H9 (cell line): Measurements from ENCODE around the gene BCAS1. TPM values are rescaled to one million over a fixed set of nuclear protein-coding genes. Genes with fewer than 3 reads are reported as not detected.

Source experiments
- DNase-seq: peaks from one replicate; pipeline ENCODE4 v3.0.0-alpha.2; 2017
- H2AFZ ChIP-seq: one replicate; pipeline ENCODE4 v1.6.1; 2013; ENCODE audit warnings: mild to moderate bottlenecking, low read length, control low read depth, moderate library complexity
- H2AK5ac ChIP-seq: 2 replicates; pipeline ENCODE4 v1.6.1; 2013; ENCODE audit warnings: low read length, control low read depth, mixed read lengths; ENCODE audit not compliant: insufficient read length
- H2BK120ac ChIP-seq: one replicate; pipeline ENCODE4 v1.6.1; 2013; ENCODE audit warnings: low read depth, mild to moderate bottlenecking, low read length, control low read depth, inconsistent platforms; ENCODE audit not compliant: poor library complexity, severe bottlenecking
- H2BK12ac ChIP-seq: 2 replicates; pipeline ENCODE4 v1.6.1; 2013; ENCODE audit warnings: low read length, control low read depth, mixed read lengths, low read depth; ENCODE audit not compliant: insufficient read length
- H2BK15ac ChIP-seq: 2 replicates; pipeline ENCODE4 v1.6.1; 2013; ENCODE audit warnings: low read depth, low read length, control low read depth
- H2BK20ac ChIP-seq: one replicate; pipeline ENCODE4 v1.6.1; 2013; ENCODE audit warnings: low read depth, mild to moderate bottlenecking, low read length, control low read depth, inconsistent platforms; ENCODE audit not compliant: poor library complexity, severe bottlenecking
- H2BK5ac ChIP-seq: 2 replicates; pipeline ENCODE4 v1.6.1; 2013; ENCODE audit warnings: low read length, control low read depth, mixed read lengths; ENCODE audit not compliant: insufficient read length
- H3K14ac ChIP-seq: 2 replicates; pipeline ENCODE4 v1.6.1; 2013; ENCODE audit warnings: low read length, control low read depth; ENCODE audit not compliant: insufficient read depth
- H3K18ac ChIP-seq: 2 replicates; pipeline ENCODE4 v1.6.1; 2013; ENCODE audit warnings: low read depth, mild to moderate bottlenecking, mixed read lengths, low read length, control low read depth; ENCODE audit not compliant: insufficient read length
- H3K23ac ChIP-seq: 2 replicates; pipeline ENCODE4 v1.6.1; 2013; ENCODE audit warnings: low read length, control low read depth, mixed read lengths, low read depth; ENCODE audit not compliant: insufficient read length
- H3K23me2 ChIP-seq: 2 replicates; pipeline ENCODE4 v1.6.1; 2013; ENCODE audit warnings: low read depth, mild to moderate bottlenecking, mixed read lengths, low read length, control low read depth; ENCODE audit not compliant: insufficient read length, poor library complexity, severe bottlenecking
- H3K27ac ChIP-seq: 2 replicates; pipeline ENCODE4 v1.5.1; 2013; ENCODE audit warnings: low read length, control low read depth, mixed read lengths, low read depth; ENCODE audit not compliant: insufficient read length
- H3K27me3 ChIP-seq: 2 replicates; pipeline ENCODE4 v1.6.1; 2013; ENCODE audit warnings: low read length, control low read depth, inconsistent platforms; ENCODE audit not compliant: insufficient read depth
- H3K4ac ChIP-seq: 2 replicates; pipeline ENCODE4 v1.6.1; 2013; ENCODE audit warnings: low read depth, mild to moderate bottlenecking, control low read depth, inconsistent platforms, low read length, moderate library complexity
- H3K4me1 ChIP-seq: 2 replicates; pipeline ENCODE4 v1.6.1; 2013; ENCODE audit warnings: low read length, control low read depth, inconsistent platforms; ENCODE audit not compliant: insufficient read depth
- H3K4me2 ChIP-seq: 2 replicates; pipeline ENCODE4 v1.6.1; 2013; ENCODE audit warnings: low read length, control low read depth, mixed read lengths; ENCODE audit not compliant: insufficient read length, insufficient read depth
- H3K56ac ChIP-seq: 2 replicates; pipeline ENCODE4 v1.6.1; 2013; ENCODE audit warnings: low read depth, mild to moderate bottlenecking, mixed read lengths, low read length, control low read depth; ENCODE audit not compliant: insufficient read length
- H3K79me1 ChIP-seq: 2 replicates; pipeline ENCODE4 v1.6.1; 2013; ENCODE audit warnings: low read depth, mild to moderate bottlenecking, moderate library complexity, low read length, control low read depth, inconsistent platforms; ENCODE audit not compliant: insufficient read depth, poor library complexity, severe bottlenecking
- H3K79me2 ChIP-seq: 2 replicates; pipeline ENCODE4 v1.6.1; 2013; ENCODE audit warnings: low read length, control low read depth, inconsistent platforms; ENCODE audit not compliant: insufficient read depth
- H3K9ac ChIP-seq: 2 replicates; pipeline ENCODE4 v1.6.1; 2013; ENCODE audit warnings: low read length, control low read depth, mixed read lengths; ENCODE audit not compliant: insufficient read length; ENCODE audit errors: extremely low read depth
- H3K9me3 ChIP-seq: one replicate; pipeline ENCODE4 v1.6.1; 2013; ENCODE audit warnings: low read depth, low read length, inconsistent platforms; ENCODE audit not compliant: control insufficient read depth
- H3T11ph ChIP-seq: one replicate; pipeline ENCODE4 v1.6.1; 2013; ENCODE audit warnings: mild to moderate bottlenecking, low read length, control low read depth, inconsistent platforms
- H4K20me1 ChIP-seq: one replicate; pipeline ENCODE4 v1.6.1; 2013; ENCODE audit not compliant: control insufficient read depth, insufficient read length, insufficient read depth
- H4K5ac ChIP-seq: 2 replicates; pipeline ENCODE4 v1.6.1; 2013; ENCODE audit warnings: low read depth, mild to moderate bottlenecking, mixed read lengths, low read length, control low read depth; ENCODE audit not compliant: insufficient read length
- H4K8ac ChIP-seq: replicated peaks from 2 replicates; pipeline ENCODE4 v1.6.1; 2013; ENCODE audit warnings: low read length, control low read depth, mixed read lengths, low read depth; ENCODE audit not compliant: insufficient read length
- H4K91ac ChIP-seq: 2 replicates; pipeline ENCODE4 v1.6.1; 2013; ENCODE audit warnings: low read depth, mild to moderate bottlenecking, moderate library complexity, mixed read lengths, low read length, control low read depth; ENCODE audit not compliant: insufficient read length
- H3K27ac Mint-ChIP-seq, 3 experiments: 2 replicates in 2 of 3; 3 replicates in 1 of 3; pipeline ENCODE4 v1.8.0; 2020 to 2021; ENCODE audit warnings: mixed read lengths in 3 of 3, mild to moderate bottlenecking in 1 of 3, moderate library complexity in 1 of 3
- H3K27me3 Mint-ChIP-seq: 2 replicates; pipeline ENCODE4 v1.8.0; 2021; ENCODE audit warnings: low read depth, mild to moderate bottlenecking, moderate library complexity, mixed read lengths
- H3K36me3 Mint-ChIP-seq, 3 experiments: 2 replicates in 2 of 3; 3 replicates in 1 of 3; pipeline ENCODE4 v1.8.0; 2020 to 2021; ENCODE audit warnings: low read depth in 3 of 3, mixed read lengths in 3 of 3; ENCODE audit not compliant: insufficient read depth in 1 of 3
- H3K4me1 Mint-ChIP-seq, 2 experiments: 2 replicates each; pipeline ENCODE4 v1.8.0; 2020; ENCODE audit warnings: mixed read lengths in 2 of 2
- H3K4me3 Mint-ChIP-seq, 2 experiments: 2 replicates in 1 of 2; 3 replicates in 1 of 2; pipeline ENCODE4 v1.8.0; 2020 to 2021; ENCODE audit warnings: mild to moderate bottlenecking in 2 of 2, mixed read lengths in 2 of 2, moderate library complexity in 1 of 2
- H3K9me3 Mint-ChIP-seq, 2 experiments: 2 replicates in 1 of 2; 3 replicates in 1 of 2; pipeline ENCODE4 v1.8.0; 2020; ENCODE audit warnings: mild to moderate bottlenecking in 2 of 2, mixed read lengths in 2 of 2, moderate library complexity in 1 of 2
- CTCF ChIP-seq: fragments of 200-600 bp; sonication (generic); conservative IDR thresholded peaks from 3 replicates; pipeline ENCODE4 v1.8.0; 2021; ENCODE audit warnings: antibody characterized with exemption, mild to moderate bottlenecking
- WGBS: extraction: QIAGEN DNeasy Blood & Tissue Kit; methylation state at CpG from one replicate; pipeline ENCODE4 v1.1.7; 2013; ENCODE audit warnings: missing lambda C conversion rate, low lambda C conversion rate, mixed read lengths; ENCODE audit not compliant: insufficient read length; ENCODE audit errors: extremely low coverage; 5-methylcytosine and 5-hydroxymethylcytosine counted together
- total RNA-seq: library from RNA; stranded (reverse); gene quantifications from 2 replicates; pipeline ENCODE4 v1.2.1, GENCODE V29; 2021

The BCAS1 gene
- total RNA-seq, 1 experiment from 2014 or later, result 0.15 TPM

GRCh38 chr20:54099894-54100293 is 29.5 kb upstream of the BCAS1 start:
- H3K9me3 ChIP-seq, result no peaks in the 10 kb centered on the region
- Mint-ChIP-seq H3K9me3 (peaks cover 0 to 2% of the 10 kb centered on the region in 2 experiments; a peak in 1 of 5 replicates), H3K27ac (peak overlapping the region in 1 of 3 experiments; percentile 36; a peak in 1 of 7 replicates), H3K4me1 (peaks cover 1 to 5% of the 10 kb centered on the region in 2 experiments; a peak in 2 of 4 replicates), H3K36me3 (peaks cover 0 to 5% (median 1%) of the 10 kb centered on the region in 3 experiments; a peak in 3 of 7 replicates), H3K4me3 (no peak overlapping the region), H3K27me3 (no peaks in the 10 kb centered on the region; the same call in 1 of the 2 replicates)
- no peak overlapping the region for H2BK20ac ChIP-seq
- H3K4me1 ChIP-seq, result no peaks in the 10 kb centered on the region
- no peak overlapping the region for H2BK12ac ChIP-seq
- H2BK15ac ChIP-seq, result no peak overlapping the region
- no peak overlapping the region for H3K14ac ChIP-seq
- no peak overlapping the region for H3K4ac ChIP-seq
- no peak overlapping the region for H3K56ac ChIP-seq
- no peaks in the 10 kb centered on the region for H3K27me3 ChIP-seq
- no peak overlapping the region for H3K4me2 ChIP-seq
- no peaks in the 10 kb centered on the region for H3K79me2 ChIP-seq
- H4K5ac ChIP-seq, result no peak overlapping the region
- TF ChIP-seq CTCF, result no peak
- no peak for DNase-seq
- no peak overlapping the region for H3K27ac ChIP-seq
- H3K18ac ChIP-seq, result no peak overlapping the region
- H3K79me1 ChIP-seq, result no peaks in the 10 kb centered on the region
- H2BK5ac ChIP-seq, result no peak overlapping the region
- no peaks in the 10 kb centered on the region for H3K23me2 ChIP-seq
- H3K9ac ChIP-seq, result no peak overlapping the region
- no peaks in the 10 kb centered on the region for H4K20me1 ChIP-seq
- WGBS, result no CpG with 5 or more reads among the region's 3 CpGs
- no peak overlapping the region for H2AK5ac ChIP-seq
- no peak overlapping the region for H2AFZ ChIP-seq
- H2BK120ac ChIP-seq, result no peak overlapping the region
- no peak overlapping the region for H3T11ph ChIP-seq
- H3K23ac ChIP-seq, result no peak overlapping the region
- H4K8ac ChIP-seq, result no peak overlapping the region
- H4K91ac ChIP-seq, result no peak overlapping the region
